IPS-20b (cell line): ENCODE measurements around the gene SEC63.
"Not testable (repeated sequence)": the region's sequence is repeated elsewhere in the genome, so short reads cannot be mapped to it uniquely, and the experiment has no call there.

ENCODE experiments used
- H3K27ac ChIP-seq: one replicate; pipeline ENCODE4 v1.5.1; 2013; ENCODE audit warnings: low read length
- H3K27me3 ChIP-seq: 2 replicates; pipeline ENCODE4 v1.6.1; 2013; ENCODE audit warnings: mild to moderate bottlenecking, low read length, inconsistent platforms; ENCODE audit not compliant: insufficient read depth
- H3K36me3 ChIP-seq: 2 replicates; pipeline ENCODE4 v1.6.1; 2013; ENCODE audit warnings: low read depth, mild to moderate bottlenecking, inconsistent platforms, low read length, moderate library complexity; ENCODE audit not compliant: insufficient read depth
- H3K4me1 ChIP-seq: 2 replicates; pipeline ENCODE4 v1.6.1; 2013; ENCODE audit warnings: mild to moderate bottlenecking, control low read depth, inconsistent platforms, low read length, moderate library complexity; ENCODE audit not compliant: insufficient read depth
- H3K4me3 ChIP-seq: 2 replicates; pipeline ENCODE4 v1.5.1; 2013; ENCODE audit warnings: mild to moderate bottlenecking, low read length, inconsistent platforms
- H3K9ac ChIP-seq: 2 replicates; pipeline ENCODE4 v1.6.1; 2013; ENCODE audit warnings: low read depth, mild to moderate bottlenecking, inconsistent platforms, low read length, moderate library complexity
- H3K9me3 ChIP-seq: 2 replicates; pipeline ENCODE4 v1.6.1; 2013; ENCODE audit warnings: mild to moderate bottlenecking, low read depth, low read length, inconsistent platforms; ENCODE audit not compliant: insufficient read depth

SEC63 gene

GRCh38 chr6:107971181-107971580 is 13.2 kb upstream of the SEC63 start:
- no peak overlapping the region for H3K9ac ChIP-seq
- no peaks in the 10 kb centered on the region for H3K36me3 ChIP-seq

GRCh38 chr6:107970255-107970654 is 12.2 kb upstream of the SEC63 start:
- Histone ChIP-seq H3K4me1 (peaks cover 4% of the 10 kb centered on the region; the same call in 1 of the 2 replicates), H3K9ac (no peak overlapping the region), H3K27me3 (no peaks in the 10 kb centered on the region), H3K36me3 (no peaks in the 10 kb centered on the region), H3K9me3 (no peaks in the 10 kb centered on the region), H3K27ac (no peak overlapping the region), H3K4me3 (no peak overlapping the region)

More at GRCh38 chr6:107971181-107971580, 13.2 kb upstream of the SEC63 start:
- no peak overlapping the region for H3K27ac ChIP-seq
- H3K4me3 ChIP-seq = no peak overlapping the region
- H3K9me3 ChIP-seq = no peaks in the 10 kb centered on the region
- H3K27me3 ChIP-seq = no peaks in the 10 kb centered on the region
- H3K4me1 ChIP-seq = peaks cover 4% of the 10 kb centered on the region; the same call in 1 of the 2 replicates

GRCh38 chr6:107968081-107968480 is 10.1 kb upstream of the SEC63 start:
- Histone ChIP-seq H3K4me1 (peaks cover 11% of the 10 kb centered on the region; the same call in 1 of the 2 replicates), H3K9ac (no peak overlapping the region), H3K27me3 (no peaks in the 10 kb centered on the region), H3K4me3 (no peak overlapping the region), H3K9me3 (no peaks in the 10 kb centered on the region), H3K27ac (no peak overlapping the region), H3K36me3 (no peaks in the 10 kb centered on the region)

- Histone ChIP-seq H3K27ac (no peak overlapping the region), H3K4me1 (peaks cover 11% of the 10 kb centered on the region; the same call in 1 of the 2 replicates), H3K36me3 (no peaks in the 10 kb centered on the region), H3K9me3 (no peaks in the 10 kb centered on the region), H3K9ac (no peak overlapping the region), H3K27me3 (no peaks in the 10 kb centered on the region), H3K4me3 (no peak overlapping the region)
Observed at GRCh38 chr6:107965746-107966145, 7.7 kb upstream of the SEC63 start.

- Histone ChIP-seq H3K27me3 (no peaks in the 10 kb centered on the region), H3K9ac (no peak overlapping the region), H3K27ac (no peak overlapping the region), H3K9me3 (no peaks in the 10 kb centered on the region), H3K4me3 (no peak overlapping the region), H3K36me3 (no peaks in the 10 kb centered on the region), H3K4me1 (peaks cover 7% of the 10 kb centered on the region; the same call in 1 of the 2 replicates)
Observed at GRCh38 chr6:107962723-107963122, 4.7 kb upstream of the SEC63 start.

- Histone ChIP-seq H3K9ac (no peak overlapping the region), H3K4me1 (peaks cover 2% of the 10 kb centered on the region; the same call in 1 of the 2 replicates), H3K27me3 (no peaks in the 10 kb centered on the region), H3K4me3 (no peak overlapping the region), H3K36me3 (0 out of 2 replicates have a peak, but pooled peaks cover 3% of the 10 kb centered on the region), H3K9me3 (no peaks in the 10 kb centered on the region), H3K27ac (no peak overlapping the region)
Observed at GRCh38 chr6:107959392-107959791, 1.4 kb upstream of the SEC63 start.

- not testable (repeated sequence) for H3K4me1 ChIP-seq, H3K9me3 ChIP-seq, H3K36me3 ChIP-seq, H3K27ac ChIP-seq, H3K27me3 ChIP-seq
- peak overlapping the region; percentile 60; the same call in 1 of the 2 replicates for H3K9ac ChIP-seq
- peak overlapping the region; percentile 66 for H3K4me3 ChIP-seq
Observed at GRCh38 chr6:107958689-107959362, 818 bp upstream of the SEC63 start.

GRCh38 chr6:107957308-107957908 is 600 bp downstream of the SEC63 start:
- peak overlapping the region; percentile 75 for H3K27ac ChIP-seq

GRCh38 chr6:107956586-107957307 is 1.3 kb downstream of the SEC63 start:
- peak overlapping the region; percentile 95 for H3K9ac ChIP-seq
- H3K4me1 ChIP-seq = no peaks in the 10 kb centered on the region
- H3K4me3 ChIP-seq = peak overlapping the region; percentile 90
- no peaks in the 10 kb centered on the region for H3K9me3 ChIP-seq
- no peaks in the 10 kb centered on the region for H3K27me3 ChIP-seq
- H3K27ac ChIP-seq = peak overlapping the region; percentile 67
- H3K36me3 ChIP-seq = 0 out of 2 replicates have a peak, but pooled peaks cover 3% of the 10 kb centered on the region

More at GRCh38 chr6:107957308-107957908, 600 bp downstream of the SEC63 start:
- Histone ChIP-seq H3K9ac (peak overlapping the region; percentile 95), H3K36me3 (0 out of 2 replicates have a peak, but pooled peaks cover 3% of the 10 kb centered on the region), H3K27me3 (no peaks in the 10 kb centered on the region), H3K9me3 (no peaks in the 10 kb centered on the region), H3K4me3 (peak overlapping the region; percentile 90), H3K4me1 (no peaks in the 10 kb centered on the region)

GRCh38 chr6:107956181-107956580 is 1.8 kb downstream of the SEC63 start:
- H3K36me3 ChIP-seq = 0 out of 2 replicates have a peak, but pooled peaks cover 3% of the 10 kb centered on the region
- H3K9me3 ChIP-seq = no peaks in the 10 kb centered on the region
- H3K4me1 ChIP-seq = no peaks in the 10 kb centered on the region
- no peaks in the 10 kb centered on the region for H3K27me3 ChIP-seq
- peak overlapping the region; percentile 90 for H3K4me3 ChIP-seq
- peak overlapping the region; percentile 32 for H3K27ac ChIP-seq
- peak overlapping the region; percentile 95; the same call in 1 of the 2 replicates for H3K9ac ChIP-seq

GRCh38 chr6:107953858-107954414 is 4.1 kb downstream of the SEC63 start:
- H3K4me3 ChIP-seq, H3K4me1 ChIP-seq, H3K27ac ChIP-seq, H3K9me3 ChIP-seq, H3K36me3 ChIP-seq, H3K27me3 ChIP-seq, H3K9ac ChIP-seq: not testable (repeated sequence)
